CD4-positive, alpha-beta T cell treated with Interleukin-21 for 1 hour (primary cell): ENCODE measurements around the gene FAM53C.
"Not testable (repeated sequence)": the region's sequence is repeated elsewhere in the genome, so short reads cannot be mapped to it uniquely, and the experiment has no call there.

Experiments used
- DNase-seq: peaks from one replicate; pipeline ENCODE4 v3.0.0-alpha.2; 2020

The FAM53C gene

GRCh38 chr5:138337685-138338410 is at the start of gene FAM53C:
Gene FAM53C, plus strand, starts transcription at chr5:138338266. Its CDS starts 3,070 bp downstream, at chr5:138341336.
- DNase-seq: peak; percentile 94

GRCh38 chr5:138289296-138289695 is 48.8 kb upstream of the FAM53C start:
- DNase-seq: no peak

GRCh38 chr5:138303372-138303771 is 34.7 kb upstream of the FAM53C start:
- no peak for DNase-seq

- no peak for DNase-seq
Measured at GRCh38 chr5:138305797-138306196, 32.3 kb upstream of the FAM53C start.

- DNase-seq: no peak
Measured at GRCh38 chr5:138315751-138316278, 22.3 kb upstream of the FAM53C start.

- no peak for DNase-seq
Measured at GRCh38 chr5:138316355-138316754, 21.7 kb upstream of the FAM53C start.

GRCh38 chr5:138318211-138318610 is 19.9 kb upstream of the FAM53C start:
- DNase-seq: not testable (repeated sequence)

- no peak for DNase-seq
Measured at GRCh38 chr5:138330813-138331448, 7.1 kb upstream of the FAM53C start.

GRCh38 chr5:138331449-138332368 is 6.4 kb upstream of the FAM53C start, which contains the start of gene CDC25C:
Gene CDC25C, minus strand, starts transcription at chr5:138331804. Its CDS starts 624 bp downstream, at chr5:138331180.
- DNase-seq: peak; percentile 98

GRCh38 chr5:138334867-138335447 is 3.1 kb upstream of the FAM53C start:
- DNase-seq: no peak

GRCh38 chr5:138336952-138337684 is 948 bp upstream of the FAM53C start:
- peak; percentile 86 for DNase-seq

- no peak for DNase-seq
Measured at GRCh38 chr5:138338411-138339090, 485 bp downstream of the FAM53C start.

- no peak for DNase-seq
Measured at GRCh38 chr5:138339091-138339456, 1.0 kb downstream of the FAM53C start.

- DNase-seq: no peak
Measured at GRCh38 chr5:138339464-138339863, 1.4 kb downstream of the FAM53C start.

- DNase-seq: no peak
Measured at GRCh38 chr5:138340008-138340407, 1.9 kb downstream of the FAM53C start.

- DNase-seq: no peak
Measured at GRCh38 chr5:138344887-138345622, 7.0 kb downstream of the FAM53C start.

- no peak for DNase-seq
Measured at GRCh38 chr5:138346889-138347288, 8.8 kb downstream of the FAM53C start.

GRCh38 chr5:138349852-138350562 is 11.9 kb downstream of the FAM53C start:
- DNase-seq: no peak

- no peak for DNase-seq
Measured at GRCh38 chr5:138350563-138350890, 12.5 kb downstream of the FAM53C start.

- DNase-seq: no peak
Measured at GRCh38 chr5:138351056-138351455, 13.0 kb downstream of the FAM53C start.
